ENCODE data around the gene USP10.

- TF ChIP-seq POLR2A (IDR thresholded peaks at IDR 0.05) = no peak
- peak; percentile 39 for TF ChIP-seq POLR2AphosphoS5 (IDR thresholded peaks at IDR 0.05)
- TF ChIP-seq, protein P1, sequence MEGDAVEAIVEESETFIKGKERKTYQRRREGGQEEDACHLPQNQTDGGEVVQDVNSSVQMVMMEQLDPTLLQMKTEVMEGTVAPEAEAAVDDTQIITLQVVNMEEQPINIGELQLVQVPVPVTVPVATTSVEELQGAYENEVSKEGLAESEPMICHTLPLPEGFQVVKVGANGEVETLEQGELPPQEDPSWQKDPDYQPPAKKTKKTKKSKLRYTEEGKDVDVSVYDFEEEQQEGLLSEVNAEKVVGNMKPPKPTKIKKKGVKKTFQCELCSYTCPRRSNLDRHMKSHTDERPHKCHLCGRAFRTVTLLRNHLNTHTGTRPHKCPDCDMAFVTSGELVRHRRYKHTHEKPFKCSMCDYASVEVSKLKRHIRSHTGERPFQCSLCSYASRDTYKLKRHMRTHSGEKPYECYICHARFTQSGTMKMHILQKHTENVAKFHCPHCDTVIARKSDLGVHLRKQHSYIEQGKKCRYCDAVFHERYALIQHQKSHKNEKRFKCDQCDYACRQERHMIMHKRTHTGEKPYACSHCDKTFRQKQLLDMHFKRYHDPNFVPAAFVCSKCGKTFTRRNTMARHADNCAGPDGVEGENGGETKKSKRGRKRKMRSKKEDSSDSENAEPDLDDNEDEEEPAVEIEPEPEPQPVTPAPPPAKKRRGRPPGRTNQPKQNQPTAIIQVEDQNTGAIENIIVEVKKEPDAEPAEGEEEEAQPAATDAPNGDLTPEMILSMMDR (IDR thresholded peaks at IDR 0.05) = no peak
- no peak for TF ChIP-seq EP300 (IDR thresholded peaks at IDR 0.05)
Measured at GRCh38 chr16:84828322-84828721, 128.5 kb downstream of the USP10 start.
